HG03175 (cell line): ENCODE measurements around the gene SYNGR3.
"Not testable (repeated sequence)": the region's sequence is repeated elsewhere in the genome, so short reads cannot be mapped to it uniquely, and the experiment has no call there.

Source experiments
- ATAC-seq: cut with Tn5 transposase; IDR thresholded peaks from one replicate; pipeline ENCODE4 v1.9.1; 2021; ENCODE audit warnings: mild to moderate bottlenecking, moderate library complexity; ENCODE audit not compliant: unreplicated experiment

Gene SYNGR3

GRCh38 chr16:1989209-1990100, at the start of gene SYNGR3:
SYNGR3 (plus strand) TSS chr16:1989970; CDS start chr16:1990103, 133 bp downstream.
- ATAC-seq, result no peak

GRCh38 chr16:1940273-1941161, 49.3 kb upstream of the SYNGR3 start:
- no peak for ATAC-seq

GRCh38 chr16:1941162-1942046, 48.4 kb upstream of the SYNGR3 start:
- ATAC-seq, result no peak

- no peak for ATAC-seq
Measured at GRCh38 chr16:1942047-1942809, 47.5 kb upstream of the SYNGR3 start.

GRCh38 chr16:1942810-1943726, 46.7 kb upstream of the SYNGR3 start, which contains the start of gene MSRB1:
MSRB1 (minus strand) TSS chr16:1943199; CDS start chr16:1943156, 43 bp downstream.
- peak; percentile 94 for ATAC-seq

GRCh38 chr16:1944612-1945199, 45.1 kb upstream of the SYNGR3 start:
- ATAC-seq, result no peak

GRCh38 chr16:1945559-1946391, 44.0 kb upstream of the SYNGR3 start:
- no peak for ATAC-seq

- ATAC-seq, result no peak
Measured at GRCh38 chr16:1946495-1947368, 43.0 kb upstream of the SYNGR3 start.

- ATAC-seq, result no peak
Measured at GRCh38 chr16:1947369-1947670, 42.5 kb upstream of the SYNGR3 start.

GRCh38 chr16:1949507-1949906, 40.3 kb upstream of the SYNGR3 start:
- no peak for ATAC-seq

- no peak for ATAC-seq
Measured at GRCh38 chr16:1950047-1950446, 39.7 kb upstream of the SYNGR3 start.

- ATAC-seq, result no peak
Measured at GRCh38 chr16:1950559-1950958, 39.2 kb upstream of the SYNGR3 start.

GRCh38 chr16:1953734-1954133, 36.0 kb upstream of the SYNGR3 start:
- no peak for ATAC-seq

GRCh38 chr16:1957434-1958142, 32.2 kb upstream of the SYNGR3 start:
- not testable (repeated sequence) for ATAC-seq

- ATAC-seq, result not testable (repeated sequence)
Measured at GRCh38 chr16:1958143-1958491, 31.7 kb upstream of the SYNGR3 start.

GRCh38 chr16:1958715-1959268, 31.0 kb upstream of the SYNGR3 start:
- ATAC-seq, result peak; percentile 11
